ENCODE measurements around the gene AFF3. TPM values are rescaled to one million over a fixed set of nuclear protein-coding genes. Genes with fewer than 3 reads are reported as not detected.

Gene AFF3
- total and polyA plus RNA-seq, 2 of the 4 experiments (the other 2 are of a cell fraction), result 12.9 to 14.3 TPM

GRCh38 chr2:99626158-99626557 is 516.2 kb downstream of the AFF3 start:
- Histone ChIP-seq H3K4me3 (ENCODE audit: insufficient read depth, low read depth, low read length) (no peak overlapping the region), H3K14ac (replicated peaks; ENCODE audit: low read depth, low read length) (no peak overlapping the region), H3K4me2 (ENCODE audit: low read depth, low read length) (no peak overlapping the region), H3K4ac (ENCODE audit: low read depth, low read length) (no peak overlapping the region), H4K5ac (ENCODE audit: low read depth, low read length) (no peak overlapping the region), H3K27me3 (ENCODE audit: control insufficient read depth, insufficient read depth, low read length) (no peaks in the 10 kb centered on the region), H3K23ac (ENCODE audit: low read depth, low read length) (no peak overlapping the region), H3K79me1 (ENCODE audit: low read depth in 1 of 2, low read length in 2 of 2) (no peaks in the 10 kb centered on the region), H3K27ac (ENCODE audit: insufficient read depth, low read length) (no peak overlapping the region), H2AFZ (replicated peaks; ENCODE audit: low read length, poor library complexity) (no peak overlapping the region), H4K20me1 (ENCODE audit: insufficient read depth, low read length) (no peaks in the 10 kb centered on the region), H4K91ac (ENCODE audit: insufficient read depth, low read depth, low read length) (no peak overlapping the region), H3K9me3 (ENCODE audit: control insufficient read depth, insufficient read depth, low read length) (no peaks in the 10 kb centered on the region), H3K4me1 (ENCODE audit: control insufficient read depth, insufficient read depth, low read length) (no peaks in the 10 kb centered on the region), H3K9me1 (ENCODE audit: insufficient read depth, low read length) (no peaks in the 10 kb centered on the region; the same call in 1 of the 2 replicates), H2BK120ac (ENCODE audit: low read depth, low read length) (no peak overlapping the region), H2BK5ac (ENCODE audit: low read depth, low read length, poor library complexity, severe bottlenecking) (no peak overlapping the region), H2AK9ac (replicated peaks; ENCODE audit: low read depth, low read length, poor library complexity) (no peak overlapping the region), H2BK20ac (ENCODE audit: low read depth, low read length) (no peak overlapping the region), H2BK15ac (ENCODE audit: low read depth, low read length) (no peak overlapping the region), H3K9ac (ENCODE audit: low read depth, low read length) (no peak overlapping the region), H3K56ac (ENCODE audit: extremely low read depth, insufficient read depth, low read length) (no peak overlapping the region), H3K36me3 (ENCODE audit: control insufficient read depth, insufficient read depth, low read length) (peaks cover 9% of the 10 kb centered on the region; the same call in 1 of the 2 replicates), H3K18ac (ENCODE audit: low read depth, low read length) (no peak overlapping the region), H2AK5ac (ENCODE audit: low read depth, low read length) (no peak overlapping the region), H4K8ac (ENCODE audit: low read depth in 2 of 2, low read length in 2 of 2) (no peak overlapping the region)
- no CpG with 5 or more reads among the region's 1 CpG for WGBS, 2 experiments (ENCODE audit: extremely low coverage in 2 of 2, insufficient read length in 1 of 2)
- no TSS peak for BruUV-seq (replicated peaks)
- intact Hi-C loops (cut with micrococcal nuclease), result no loop called here
- POLR2A ChIA-PET (ENCODE audit: unreplicated experiment), result no interaction called here
- in situ Hi-C loops (cut with MboI; ENCODE audit: low sequenced_read_pairs), result no loop called here
- CTCF ChIA-PET, result no interaction called here
- dilution Hi-C loops (cut with HindIII; ENCODE audit: low sequenced_read_pairs, unreplicated experiment), result no loop called here
- TF ChIP-seq BHLHE40 (IDR thresholded peaks at IDR 0.05; ENCODE audit: low read depth, low read length) (no peak), RFX5 (IDR thresholded peaks at IDR 0.05; ENCODE audit: low read depth, low read length) (no peak), RCOR1 (IDR thresholded peaks at IDR 0.05; ENCODE audit: insufficient replicate concordance, low read length) (no peak)
- ATAC-seq (ENCODE audit: low read depth) (no peak), DNase-seq (no peak)

All from IMR-90 (cell line).